Hematopoietic multipotent progenitor cell treated with erythropoietin and hydrocortisone succinate and interleukin-3 and kit ligand, for 8 days (in vitro differentiated cells): Measurements from ENCODE around the gene RTP4.

Experiments used
- DNase-seq: peaks from one replicate; pipeline ENCODE4 v3.0.0-alpha.2; 2015

Gene RTP4, protein sequence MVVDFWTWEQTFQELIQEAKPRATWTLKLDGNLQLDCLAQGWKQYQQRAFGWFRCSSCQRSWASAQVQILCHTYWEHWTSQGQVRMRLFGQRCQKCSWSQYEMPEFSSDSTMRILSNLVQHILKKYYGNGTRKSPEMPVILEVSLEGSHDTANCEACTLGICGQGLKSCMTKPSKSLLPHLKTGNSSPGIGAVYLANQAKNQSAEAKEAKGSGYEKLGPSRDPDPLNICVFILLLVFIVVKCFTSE

DNA sequence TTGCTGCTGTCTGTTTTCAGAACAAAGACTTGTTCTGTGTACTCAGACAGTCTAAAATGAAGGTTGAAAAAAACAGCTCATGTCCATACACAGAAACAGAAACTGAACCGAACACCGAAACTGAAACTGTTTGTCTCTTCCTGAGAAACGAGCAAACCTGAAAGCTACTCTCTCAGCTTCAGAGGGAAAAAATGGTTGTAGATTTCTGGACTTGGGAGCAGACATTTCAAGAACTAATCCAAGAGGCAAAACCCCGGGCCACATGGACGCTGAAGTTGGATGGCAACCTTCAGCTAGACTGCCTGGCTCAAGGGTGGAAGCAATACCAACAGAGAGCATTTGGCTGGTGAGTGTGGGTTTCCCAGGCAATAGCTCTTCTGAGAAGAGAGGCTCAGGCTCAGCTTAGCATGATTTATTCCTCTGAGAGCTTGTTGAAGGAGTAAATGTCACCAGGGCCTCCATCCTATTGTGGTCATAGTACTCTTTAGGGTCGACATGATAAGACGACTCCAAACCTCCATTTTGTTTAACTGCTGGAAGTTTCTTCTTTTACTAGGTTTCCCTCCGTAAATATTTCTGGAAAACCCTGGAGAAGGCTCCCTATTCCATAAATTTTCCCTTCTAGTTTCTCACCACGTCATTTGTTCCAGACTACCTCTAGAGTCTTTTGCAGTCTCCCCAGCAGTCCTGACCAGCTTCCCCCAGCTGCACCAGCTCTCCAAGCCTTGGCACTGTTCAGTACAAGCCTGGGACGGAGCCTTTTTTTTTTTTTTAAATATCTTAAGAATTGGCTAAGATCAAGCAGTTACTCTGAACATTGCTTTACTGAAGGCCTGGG lies at the start of gene RTP4:
Gene RTP4 (plus strand): TSS at position 135 of the 838 bp plus-strand sequence. CDS start 57 bp downstream, at position 192.
- DNase-seq, result peak; percentile 18

- peak; percentile 59 for DNase-seq
Observed at GRCh38 chr3:187318819-187319616, 49.2 kb upstream of the RTP4 start.

DNA sequence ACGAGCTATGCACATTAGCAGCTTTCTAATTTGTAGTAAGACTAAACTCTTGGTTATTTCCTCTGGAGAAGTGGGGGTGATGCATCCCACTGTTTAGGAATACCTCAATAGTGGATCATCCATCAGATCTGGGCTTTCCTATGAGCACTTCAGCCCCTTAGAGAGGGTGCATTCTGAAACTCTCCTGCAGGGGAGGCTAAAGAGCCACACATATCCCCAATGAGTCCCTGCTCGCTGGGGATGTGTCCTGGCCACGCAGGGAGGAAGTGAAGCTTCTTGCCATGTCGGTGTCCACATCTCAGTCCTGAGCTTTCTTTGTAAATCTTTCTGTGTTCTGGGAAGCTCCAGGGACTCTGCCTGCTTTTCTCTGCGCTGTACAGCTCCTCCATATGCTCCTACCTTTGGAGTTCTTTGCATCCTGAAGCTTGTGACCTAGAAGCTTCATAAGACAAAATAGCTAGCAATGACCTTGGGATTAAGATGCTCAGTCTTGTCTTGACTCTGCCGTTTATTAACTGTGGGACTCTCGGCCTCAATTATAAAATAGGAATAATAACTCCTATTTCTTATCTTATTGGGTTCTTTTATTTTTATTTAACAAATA lies 48.4 kb upstream of the RTP4 start:
- DNase-seq, result peak; percentile 69

DNA sequence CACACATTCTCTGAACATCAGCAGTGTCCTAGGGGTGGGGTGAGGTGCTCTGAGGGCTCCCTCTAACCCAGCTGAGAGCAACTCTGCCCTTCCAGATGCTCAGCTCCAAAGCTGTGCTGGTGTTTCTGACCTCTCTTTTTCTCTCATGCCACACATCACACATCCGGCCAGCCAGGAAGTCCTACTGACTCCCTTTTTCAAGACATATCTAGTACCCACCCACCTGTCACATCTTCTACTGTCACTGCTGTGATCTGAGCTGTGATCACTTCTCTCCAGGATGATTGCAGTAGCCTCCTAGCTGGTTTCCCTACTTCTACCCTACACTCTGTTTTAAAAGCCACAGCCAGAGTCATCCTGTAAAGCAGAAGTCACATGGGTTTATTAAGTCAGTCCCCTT lies 46.4 kb upstream of the RTP4 start:
- DNase-seq, result no peak

GRCh38 chr3:187322291-187322690 lies 45.9 kb upstream of the RTP4 start:
- no peak for DNase-seq

GRCh38 chr3:187323091-187323490 lies 45.1 kb upstream of the RTP4 start:
- no peak for DNase-seq

GRCh38 chr3:187325632-187326031 lies 42.6 kb upstream of the RTP4 start:
- DNase-seq, result no peak

GRCh38 chr3:187327845-187328244 lies 40.3 kb upstream of the RTP4 start:
- DNase-seq, result no peak

- no peak for DNase-seq
Observed at GRCh38 chr3:187328691-187329090, 39.5 kb upstream of the RTP4 start.

DNA sequence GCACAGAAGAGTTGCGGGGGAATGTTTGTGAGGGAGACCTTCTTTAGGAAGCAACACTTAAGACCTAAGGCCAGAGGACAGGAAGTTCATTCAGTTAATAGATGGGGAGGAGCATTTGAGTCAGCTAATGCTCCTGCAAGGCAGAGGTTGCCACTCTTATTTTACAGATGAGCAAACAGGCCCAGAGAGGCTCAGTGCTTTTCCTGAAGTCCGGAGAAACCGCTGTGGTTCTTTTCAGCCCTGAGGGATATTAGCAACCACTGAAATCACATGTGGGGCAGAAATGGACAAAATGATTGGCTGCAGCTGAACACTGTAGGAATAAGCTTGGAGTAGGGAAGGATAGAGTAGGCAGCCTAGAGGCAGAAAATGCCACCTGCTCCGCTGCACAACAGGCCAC lies 33.3 kb upstream of the RTP4 start:
- no peak for DNase-seq

- no peak for DNase-seq
Observed at GRCh38 chr3:187336322-187336721, 31.9 kb upstream of the RTP4 start.

DNA sequence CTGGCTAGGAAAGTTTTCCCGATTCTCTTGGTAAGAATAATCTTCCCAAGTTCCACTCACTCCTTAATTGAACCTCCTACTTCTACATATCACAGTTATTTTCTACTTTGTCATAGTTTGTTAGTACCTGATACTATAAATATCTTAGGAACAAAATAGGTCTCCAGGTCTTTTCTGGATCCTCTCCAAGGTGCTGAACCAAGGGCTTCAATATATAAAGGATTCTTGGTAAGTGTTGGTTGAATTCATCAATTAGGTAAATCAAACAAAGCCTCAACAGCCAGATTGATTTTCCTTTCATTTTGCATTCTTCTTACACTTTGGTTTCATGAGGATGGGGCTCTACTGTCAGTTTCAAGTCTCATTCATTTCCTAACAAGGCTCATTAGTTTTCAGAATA lies 27.6 kb upstream of the RTP4 start:
- DNase-seq, result no peak

- no peak for DNase-seq
Observed at GRCh38 chr3:187342255-187342654, 25.9 kb upstream of the RTP4 start.

DNA sequence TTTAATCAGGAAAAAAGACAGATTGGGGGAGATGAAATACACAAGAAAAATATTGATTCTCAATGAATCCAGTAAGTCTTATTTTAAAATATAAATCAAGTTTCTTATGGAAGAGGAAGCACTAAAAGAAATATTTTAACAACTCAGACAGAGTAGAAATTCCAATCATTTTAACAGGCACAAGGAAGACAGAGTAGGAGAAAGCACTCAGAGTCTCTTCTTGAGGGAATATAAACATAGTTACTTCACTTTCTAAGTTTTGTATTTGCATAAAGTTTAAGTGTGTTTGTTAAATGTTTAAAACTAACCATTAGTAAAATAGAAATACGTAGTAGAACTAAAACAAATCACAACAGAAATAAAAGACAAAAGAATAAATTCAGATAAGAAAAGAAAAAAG lies 24.5 kb upstream of the RTP4 start:
- DNase-seq, result no peak

- no peak for DNase-seq
Observed at GRCh38 chr3:187352581-187353575, 15.3 kb upstream of the RTP4 start.

DNA sequence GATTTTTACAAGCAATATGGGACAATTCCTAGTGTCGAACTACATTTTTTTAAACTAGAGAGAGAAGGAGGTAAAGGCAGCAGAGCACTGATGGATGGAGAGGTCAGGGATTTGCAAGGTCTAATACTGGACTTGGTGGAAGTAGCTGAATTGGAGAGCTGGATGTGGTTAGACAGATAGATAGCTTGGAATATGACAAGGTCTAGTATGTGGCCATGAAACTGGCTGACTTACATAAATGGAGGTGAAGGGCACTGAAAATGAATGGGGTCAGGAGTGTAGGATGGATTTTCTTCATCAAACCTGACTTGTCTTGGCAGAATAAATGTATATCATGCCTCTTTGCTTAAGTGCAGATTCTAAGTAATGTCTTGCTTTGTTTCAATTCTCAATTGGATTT lies 10.1 kb upstream of the RTP4 start:
- DNase-seq, result no peak

DNA sequence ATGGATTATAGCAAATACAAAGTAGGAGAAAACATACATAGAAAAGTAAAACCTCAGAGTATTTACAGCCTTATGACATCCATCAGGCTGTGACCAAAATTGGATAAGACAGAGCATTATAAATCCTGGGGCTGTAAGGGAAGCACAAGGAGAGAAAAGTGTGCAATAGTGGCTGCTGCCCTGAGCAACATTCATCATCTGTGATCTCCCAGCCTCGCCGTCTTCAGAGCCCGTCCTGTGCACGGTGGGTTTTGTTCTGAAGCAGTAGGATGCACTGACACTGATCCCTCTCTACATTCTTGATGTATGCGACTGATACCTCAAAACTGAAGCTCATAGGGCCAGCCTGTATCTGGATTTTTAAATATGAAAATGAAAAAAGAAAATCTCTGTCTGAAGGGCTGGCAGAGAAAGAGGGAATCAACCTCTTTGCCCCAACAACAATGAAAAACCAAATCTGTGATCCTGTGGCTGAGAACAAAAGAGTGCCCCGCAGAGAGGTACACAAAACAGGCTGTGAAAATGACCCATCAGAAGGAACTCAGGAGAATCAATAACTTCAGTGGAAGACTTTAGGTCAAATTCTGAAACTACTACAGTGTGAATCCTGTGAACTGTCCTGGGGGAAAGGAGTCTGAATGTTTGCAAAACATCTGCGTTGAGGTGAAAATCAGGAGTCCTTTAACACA lies 8.2 kb upstream of the RTP4 start:
- no peak for DNase-seq

DNA sequence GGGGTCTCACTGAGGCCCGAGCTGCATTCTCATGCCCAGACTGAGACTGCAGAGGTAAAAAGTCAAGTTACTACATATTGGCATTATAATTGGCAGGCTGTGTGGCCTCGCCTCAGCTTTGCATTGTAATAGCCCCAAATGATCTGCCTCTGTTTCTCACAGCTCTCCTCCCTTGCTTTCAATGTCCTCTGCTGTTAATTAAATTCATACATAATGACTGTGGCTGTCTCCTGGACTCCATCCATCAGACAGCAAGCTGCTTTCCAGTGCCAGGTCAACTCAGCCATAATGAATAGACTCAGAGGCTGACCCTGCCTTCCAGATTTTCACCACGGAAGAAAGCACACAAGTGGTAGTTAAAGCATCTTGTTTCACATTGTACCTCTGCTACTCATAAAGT lies 7.6 kb upstream of the RTP4 start:
- no peak for DNase-seq

DNA sequence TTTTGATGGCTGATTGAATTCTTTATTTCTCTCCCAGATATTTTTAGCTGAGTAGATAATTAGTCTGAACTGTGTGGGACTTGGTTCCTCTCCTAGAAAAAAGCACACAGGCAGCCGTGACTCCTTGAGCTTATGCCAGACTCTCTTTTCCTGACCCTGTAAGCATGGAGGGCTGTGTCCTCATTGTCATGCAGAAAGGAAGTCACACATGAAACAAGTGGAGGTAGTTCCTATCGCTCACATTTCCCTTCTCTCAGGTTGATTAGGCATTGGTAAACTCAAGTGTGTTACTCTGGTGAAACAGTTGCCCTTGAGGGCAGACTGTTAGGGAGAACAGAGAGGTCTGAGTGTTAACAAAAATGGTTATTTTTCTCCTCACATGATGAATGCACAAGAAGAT lies 6.3 kb upstream of the RTP4 start:
- DNase-seq, result no peak

GRCh38 chr3:187367561-187368103 lies 553 bp upstream of the RTP4 start:
- DNase-seq, result no peak

DNA sequence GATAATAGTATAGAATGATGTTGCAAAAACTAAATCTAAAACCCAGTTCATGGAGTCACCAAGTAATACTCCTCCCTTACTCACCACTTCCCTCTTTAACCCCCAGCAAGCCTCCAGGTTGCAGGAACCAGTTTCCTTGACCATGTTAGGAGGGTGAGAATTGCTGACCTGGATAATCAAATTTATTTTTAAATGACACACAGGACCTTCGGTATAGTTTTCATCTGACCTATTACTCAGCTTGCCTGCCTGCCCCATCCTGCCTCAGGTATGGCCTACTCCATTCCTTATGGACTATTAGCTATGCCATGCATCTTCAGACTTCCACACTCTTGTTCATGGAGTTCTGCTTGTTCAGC lies 883 bp downstream of the RTP4 start:
- no peak for DNase-seq
